ENCODE data around the gene B3GNT2.

- TF ChIP-seq CTCF (conservative IDR thresholded peaks at IDR 0.05; ENCODE audit: low read depth in 2 of 2) (no peak), EZH2 (IDR thresholded peaks at IDR 0.05; ENCODE audit: low read depth, unreplicated experiment) (no peak), REST (IDR thresholded peaks at IDR 0.05; ENCODE audit: unreplicated experiment) (no peak), ZNF331 (CRISPR knock-in tag; IDR thresholded peaks at IDR 0.05; ENCODE audit: low read depth) (no peak), EZH2phosphoT487 (IDR thresholded peaks at IDR 0.05; ENCODE audit: unreplicated experiment) (no peak), POLR2AphosphoS5 (IDR thresholded peaks at IDR 0.05; ENCODE audit: low read depth) (no peak), ZNF462 (CRISPR knock-in tag; IDR thresholded peaks at IDR 0.05) (no peak), CREB1 (CRISPR knock-in tag; IDR thresholded peaks at IDR 0.05; ENCODE audit: low read depth) (no peak), ZNF114 (CRISPR knock-in tag; IDR thresholded peaks at IDR 0.05) (no peak), STAT1 (IDR thresholded peaks at IDR 0.05; ENCODE audit: unreplicated experiment) (no peak)
Measured at GRCh38 chr2:62203459-62203858, 7.5 kb downstream of the B3GNT2 start.
